HUES6 (cell line): ENCODE results near the gene ARHGEF16.

Source experiments
- H3K27ac ChIP-seq: 2 replicates; pipeline ENCODE4 v1.7.0; 2013; ENCODE audit warnings: low read depth, mild to moderate bottlenecking, low read length, inconsistent platforms
- H3K27me3 ChIP-seq: 2 replicates; pipeline ENCODE4 v1.6.1; 2013; ENCODE audit warnings: low read length; ENCODE audit not compliant: control insufficient read depth, insufficient read depth
- H3K36me3 ChIP-seq: 2 replicates; pipeline ENCODE4 v1.6.1; 2013; ENCODE audit warnings: low read length; ENCODE audit not compliant: control insufficient read depth, insufficient read depth
- H3K4me1 ChIP-seq: 2 replicates; pipeline ENCODE4 v1.6.1; 2013; ENCODE audit warnings: low read length; ENCODE audit not compliant: control insufficient read depth, insufficient read depth
- H3K4me3 ChIP-seq: 2 replicates; pipeline ENCODE4 v1.5.1; 2013; ENCODE audit warnings: low read depth, low read length
- H3K9ac ChIP-seq: one replicate; pipeline ENCODE4 v1.6.1; 2013; ENCODE audit warnings: mild to moderate bottlenecking, low read length
- H3K9me3 ChIP-seq: 2 replicates; pipeline ENCODE4 v1.6.1; 2013; ENCODE audit warnings: low read depth, low read length; ENCODE audit not compliant: control insufficient read depth, insufficient read depth

The ARHGEF16 gene

DNA sequence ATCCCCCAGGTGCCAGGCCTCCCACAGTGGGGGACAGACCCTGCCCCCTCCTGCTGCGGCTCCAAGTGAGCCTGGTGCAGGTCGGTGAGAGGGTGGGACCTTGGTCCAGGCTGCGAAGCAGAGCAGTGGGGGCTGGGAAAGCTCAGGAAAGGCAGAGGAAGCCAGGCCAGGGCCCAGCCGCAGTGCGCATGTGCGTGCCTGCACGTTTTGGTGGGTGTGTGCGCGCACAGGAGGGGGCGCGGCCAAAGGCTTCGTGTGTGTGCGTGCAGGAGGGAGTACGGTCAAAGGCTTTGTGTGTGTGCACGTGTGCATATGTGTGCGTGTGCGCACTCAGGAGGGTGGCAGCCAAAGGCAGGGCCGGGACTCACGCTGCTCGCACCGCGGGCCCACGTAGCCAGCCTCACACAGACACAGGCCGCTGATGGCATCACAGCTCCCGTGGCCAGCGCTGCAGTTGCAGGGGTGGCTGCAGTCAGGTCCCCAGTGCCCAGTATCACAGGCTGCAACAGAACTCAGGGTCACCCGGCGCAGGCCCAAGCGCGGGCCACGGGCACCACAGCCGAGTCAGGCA lies 45.9 kb downstream of the ARHGEF16 start:
- Histone ChIP-seq H3K9ac (no peak overlapping the region), H3K9me3 (no peaks in the 10 kb centered on the region), H3K27me3 (no peaks in the 10 kb centered on the region), H3K4me1 (no peaks in the 10 kb centered on the region), H3K4me3 (no peak overlapping the region), H3K36me3 (no peaks in the 10 kb centered on the region; the same call in 1 of the 2 replicates), H3K27ac (no peak overlapping the region; the same call in 1 of the 2 replicates)

GRCh38 chr1:3501437-3501836 lies 47.0 kb downstream of the ARHGEF16 start:
- H3K27ac ChIP-seq = no peak overlapping the region
- no peaks in the 10 kb centered on the region for H3K9me3 ChIP-seq
- H3K36me3 ChIP-seq = no peaks in the 10 kb centered on the region; the same call in 1 of the 2 replicates
- H3K9ac ChIP-seq = no peak overlapping the region
- H3K27me3 ChIP-seq = no peaks in the 10 kb centered on the region
- no peaks in the 10 kb centered on the region for H3K4me1 ChIP-seq
- H3K4me3 ChIP-seq = no peak overlapping the region

DNA sequence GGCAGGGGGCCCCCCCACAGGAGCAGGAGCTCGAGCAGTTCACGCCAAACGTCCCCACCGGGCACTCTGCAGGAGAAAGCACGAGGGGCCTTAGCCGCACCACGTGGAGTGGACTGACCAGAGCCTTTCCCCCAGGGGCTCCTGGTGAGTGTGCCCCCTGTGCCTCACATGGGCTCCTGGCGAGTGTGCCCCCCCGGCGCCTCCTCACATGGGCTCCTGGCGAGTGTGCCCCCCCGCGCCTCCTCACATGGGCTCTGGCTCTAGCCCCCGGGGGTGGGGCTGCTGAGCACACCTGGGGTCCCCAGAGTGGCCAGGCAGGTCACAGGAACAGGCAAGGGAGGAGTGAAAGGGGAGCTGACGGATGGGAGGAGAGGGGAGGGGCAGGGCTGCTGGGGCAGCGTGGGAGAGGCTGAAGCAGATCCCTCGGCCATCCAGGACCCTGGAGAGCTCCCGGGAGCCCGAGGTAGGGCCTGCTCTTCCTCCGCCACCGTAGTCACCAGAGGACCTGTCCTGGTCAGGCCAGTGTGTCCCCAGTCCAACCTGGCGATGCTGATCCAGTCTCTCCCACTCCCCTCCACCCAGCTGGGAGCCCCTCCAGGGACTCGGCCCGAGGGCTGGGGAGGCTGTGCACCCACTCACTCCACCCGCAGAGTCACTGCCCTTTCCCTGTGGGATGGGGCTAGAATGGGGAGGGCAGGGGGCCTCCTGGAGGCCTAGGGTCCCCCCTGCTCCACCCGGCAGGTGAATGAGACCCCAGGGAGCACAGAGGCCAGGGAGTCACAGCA lies 47.6 kb downstream of the ARHGEF16 start:
- H3K4me3 ChIP-seq = no peak overlapping the region
- no peaks in the 10 kb centered on the region for H3K27me3 ChIP-seq
- H3K4me1 ChIP-seq = no peaks in the 10 kb centered on the region
- H3K27ac ChIP-seq = no peak overlapping the region
- no peak overlapping the region for H3K9ac ChIP-seq
- H3K9me3 ChIP-seq = no peaks in the 10 kb centered on the region
- no peaks in the 10 kb centered on the region; the same call in 1 of the 2 replicates for H3K36me3 ChIP-seq

GRCh38 chr1:3502641-3503524 lies 48.4 kb downstream of the ARHGEF16 start:
- no peaks in the 10 kb centered on the region for H3K4me1 ChIP-seq
- no peaks in the 10 kb centered on the region for H3K27me3 ChIP-seq
- no peaks in the 10 kb centered on the region; the same call in 1 of the 2 replicates for H3K36me3 ChIP-seq
- H3K4me3 ChIP-seq = no peak overlapping the region
- no peak overlapping the region for H3K27ac ChIP-seq
- no peaks in the 10 kb centered on the region for H3K9me3 ChIP-seq
- H3K9ac ChIP-seq = no peak overlapping the region

GRCh38 chr1:3503525-3503886 lies 49.0 kb downstream of the ARHGEF16 start:
- Histone ChIP-seq H3K27ac (no peak overlapping the region), H3K36me3 (no peaks in the 10 kb centered on the region; the same call in 1 of the 2 replicates), H3K27me3 (no peaks in the 10 kb centered on the region), H3K4me1 (no peaks in the 10 kb centered on the region), H3K9ac (no peak overlapping the region), H3K9me3 (no peaks in the 10 kb centered on the region), H3K4me3 (no peak overlapping the region)

DNA sequence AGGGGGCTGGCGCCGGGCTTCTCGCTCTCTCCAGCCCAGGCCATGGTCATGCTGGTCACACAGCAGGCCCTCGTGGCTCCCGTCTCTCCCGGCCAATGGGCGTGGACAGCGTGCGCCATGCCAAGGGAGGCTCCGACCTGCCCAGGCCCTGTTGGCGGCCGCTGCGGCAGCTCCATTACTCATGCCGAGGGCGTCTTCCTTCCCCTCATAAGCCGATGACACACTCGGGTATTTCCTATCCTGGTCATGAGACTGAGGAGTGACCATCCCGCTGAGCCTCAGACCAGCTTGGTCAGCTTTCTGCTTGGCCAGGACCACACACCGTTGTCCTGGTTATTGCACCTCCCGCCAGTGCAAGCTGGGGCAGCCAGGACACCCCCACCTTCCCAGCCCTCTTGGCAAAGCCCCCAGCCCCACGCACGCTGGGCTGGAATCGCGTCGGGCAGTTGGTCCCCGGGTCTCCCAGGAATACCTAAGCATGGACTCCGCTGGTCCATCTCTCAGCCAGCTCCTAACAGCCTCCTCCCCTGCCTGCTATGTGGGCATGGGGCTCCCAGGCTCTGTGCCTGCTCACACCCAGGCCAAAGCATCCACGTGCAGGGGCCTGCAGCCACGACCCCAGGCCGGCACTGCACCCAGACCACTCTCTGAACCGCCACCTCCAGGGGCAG lies 49.8 kb downstream of the ARHGEF16 start:
- no peaks in the 10 kb centered on the region for H3K9me3 ChIP-seq
- no peaks in the 10 kb centered on the region for H3K4me1 ChIP-seq
- no peak overlapping the region for H3K27ac ChIP-seq
- H3K36me3 ChIP-seq = no peaks in the 10 kb centered on the region; the same call in 1 of the 2 replicates
- no peaks in the 10 kb centered on the region for H3K27me3 ChIP-seq
- no peak overlapping the region for H3K9ac ChIP-seq
- no peak overlapping the region for H3K4me3 ChIP-seq

GRCh38 chr1:3504822-3505153 lies 50.3 kb downstream of the ARHGEF16 start:
- Histone ChIP-seq H3K9ac (no peak overlapping the region), H3K4me1 (no peaks in the 10 kb centered on the region), H3K9me3 (no peaks in the 10 kb centered on the region), H3K4me3 (no peak overlapping the region), H3K36me3 (no peaks in the 10 kb centered on the region; the same call in 1 of the 2 replicates), H3K27ac (no peak overlapping the region), H3K27me3 (no peaks in the 10 kb centered on the region)

GRCh38 chr1:3505161-3505560 lies 50.7 kb downstream of the ARHGEF16 start:
- H3K27me3 ChIP-seq = no peaks in the 10 kb centered on the region
- no peaks in the 10 kb centered on the region for H3K4me1 ChIP-seq
- no peaks in the 10 kb centered on the region for H3K9me3 ChIP-seq
- H3K4me3 ChIP-seq = no peak overlapping the region
- H3K36me3 ChIP-seq = no peaks in the 10 kb centered on the region; the same call in 1 of the 2 replicates
- no peak overlapping the region for H3K9ac ChIP-seq
- no peak overlapping the region for H3K27ac ChIP-seq

- no peak overlapping the region for H3K9ac ChIP-seq
- no peaks in the 10 kb centered on the region for H3K36me3 ChIP-seq
- H3K4me3 ChIP-seq = no peak overlapping the region
- no peaks in the 10 kb centered on the region for H3K9me3 ChIP-seq
- H3K27ac ChIP-seq = no peak overlapping the region
- H3K4me1 ChIP-seq = no peaks in the 10 kb centered on the region
- H3K27me3 ChIP-seq = no peaks in the 10 kb centered on the region
Measured at GRCh38 chr1:3506041-3506440, 51.6 kb downstream of the ARHGEF16 start.

- Histone ChIP-seq H3K9ac (no peak overlapping the region), H3K27ac (no peak overlapping the region), H3K36me3 (no peaks in the 10 kb centered on the region), H3K4me1 (no peaks in the 10 kb centered on the region), H3K4me3 (no peak overlapping the region), H3K9me3 (no peaks in the 10 kb centered on the region), H3K27me3 (no peaks in the 10 kb centered on the region)
Measured at GRCh38 chr1:3506943-3507342, 52.5 kb downstream of the ARHGEF16 start.
